OCI-LY7 (cell line): ENCODE measurements around the gene PIP5K1A. TPM values are rescaled to one million over a fixed set of nuclear protein-coding genes. Genes with fewer than 3 reads are reported as not detected.

Source experiments
- BruUV-seq: library from RNA; stranded (reverse); fragments of 400-500 nt; replicated peaks from 2 replicates; lab custom pipeline; 2021; lab: Mats Ljungman, UMichigan
- CTCF ChIA-PET: fragments of 300-600 bp; sonication (Branson Sonifier 250); formaldehyde crosslinking; loops from one replicate; lab custom pipeline; 2022; ENCODE audit warnings: antibody characterized with exemption; ENCODE audit not compliant: unreplicated experiment; lab: Charles Lee
- POLR2A ChIA-PET: fragments of 300-600 bp; sonication (Branson Sonifier 250); formaldehyde crosslinking; loops from one replicate; lab custom pipeline; 2022; ENCODE audit warnings: antibody characterized with exemption; lab: Charles Lee
- DNase-seq: peaks from one replicate; pipeline ENCODE4 v3.0.0-alpha.2; 2015; ENCODE audit warnings: low spot score
- H2AFZ ChIP-seq: fragments of 200-600 bp; sonication (generic), shearing (Covaris generic); 2 replicates; pipeline ENCODE4 v1.6.1; 2014; ENCODE audit warnings: mild to moderate bottlenecking, antibody characterized with exemption, low read length, moderate library complexity
- H3K27ac ChIP-seq: fragments of 200-600 bp; sonication (generic); 2 replicates; pipeline ENCODE4 v1.5.1; 2014; ENCODE audit warnings: mixed run types, low read depth, mild to moderate bottlenecking, moderate library complexity, low read length, inconsistent platforms; ENCODE audit not compliant: poor library complexity, severe bottlenecking
- H3K36me3 ChIP-seq: fragments of 200-600 bp; sonication (generic); 2 replicates; pipeline ENCODE4 v1.6.1; 2014; ENCODE audit warnings: mild to moderate bottlenecking, antibody characterized with exemption, low read length, moderate library complexity, mixed read lengths; ENCODE audit not compliant: insufficient read depth
- H3K4me1 ChIP-seq: fragments of 200-600 bp; sonication (generic); 2 replicates; pipeline ENCODE4 v1.5.1; 2014; ENCODE audit warnings: mild to moderate bottlenecking, low read length; ENCODE audit not compliant: insufficient read depth, poor library complexity, severe bottlenecking
- H3K4me2 ChIP-seq: fragments of 200-600 bp; sonication (generic); 2 replicates; pipeline ENCODE4 v1.6.1; 2014; ENCODE audit warnings: mild to moderate bottlenecking, low read length
- H3K4me3 ChIP-seq: fragments of 200-600 bp; sonication (generic); 2 replicates; pipeline ENCODE4 v1.5.1; 2014; ENCODE audit warnings: mild to moderate bottlenecking, low read depth, low read length; ENCODE audit not compliant: poor library complexity, severe bottlenecking
- H3K79me2 ChIP-seq: fragments of 200-600 bp; sonication (generic); 2 replicates; pipeline ENCODE4 v1.6.1; 2016; ENCODE audit warnings: low read depth, mild to moderate bottlenecking, low read length, moderate library complexity, mixed read lengths; ENCODE audit not compliant: insufficient read depth
- H3K9me2 ChIP-seq: fragments of 200-600 bp; sonication (generic); 2 replicates; pipeline ENCODE4 v1.6.1; 2016; ENCODE audit warnings: mild to moderate bottlenecking, low read length, mixed read lengths; ENCODE audit not compliant: insufficient read depth
- H3K9me3 ChIP-seq: fragments of 200-600 bp; sonication (generic); 2 replicates; pipeline ENCODE4 v1.6.1; 2014; ENCODE audit warnings: mild to moderate bottlenecking, mixed run types, low read length, mixed read lengths
- H4K20me1 ChIP-seq: fragments of 200-600 bp; sonication (generic); 2 replicates; pipeline ENCODE4 v1.6.1; 2014; ENCODE audit warnings: mild to moderate bottlenecking, antibody characterized with exemption, low read length, moderate library complexity, mixed read lengths; ENCODE audit not compliant: insufficient read depth
- EZH2phosphoT487 ChIP-seq: fragments of 200-600 bp; sonication (generic); IDR thresholded peaks from 2 replicates; pipeline ENCODE4 v1.6.1; 2018; ENCODE audit warnings: low read depth, borderline replicate concordance, mild to moderate bottlenecking, mixed run types, antibody characterized with exemption, low read length, moderate library complexity, mixed read lengths
- intact Hi-C: fragments of 100-400 bp; cut with micrococcal nuclease; formaldehyde crosslinking; loops from one replicate; pipeline ENCODE4 v1.10.0; 2022; ENCODE audit not compliant: unreplicated experiment
- total RNA-seq, 2 experiments: library from RNA; depleted of rRNA in 1 of 2; stranded (reverse); fragments of >200 nt in 1 of 2; shearing (Covaris generic) in 1 of 2; gene quantifications; 2 replicates each; pipeline ENCODE4 v1.2.3, GENCODE V29; 2014 to 2022
- TF ChIP-seq, protein P1 (sequence below): fragments of 200-600 bp; sonication (generic); conservative IDR thresholded peaks from 2 replicates; pipeline ENCODE4 v1.5.1; 2014; ENCODE audit warnings: mild to moderate bottlenecking, antibody characterized with exemption, low read length, moderate library complexity, mixed read lengths

The PIP5K1A gene
- total RNA-seq, 2 experiments from 2014 or later: 50.5 to 85.3 TPM

DNA sequence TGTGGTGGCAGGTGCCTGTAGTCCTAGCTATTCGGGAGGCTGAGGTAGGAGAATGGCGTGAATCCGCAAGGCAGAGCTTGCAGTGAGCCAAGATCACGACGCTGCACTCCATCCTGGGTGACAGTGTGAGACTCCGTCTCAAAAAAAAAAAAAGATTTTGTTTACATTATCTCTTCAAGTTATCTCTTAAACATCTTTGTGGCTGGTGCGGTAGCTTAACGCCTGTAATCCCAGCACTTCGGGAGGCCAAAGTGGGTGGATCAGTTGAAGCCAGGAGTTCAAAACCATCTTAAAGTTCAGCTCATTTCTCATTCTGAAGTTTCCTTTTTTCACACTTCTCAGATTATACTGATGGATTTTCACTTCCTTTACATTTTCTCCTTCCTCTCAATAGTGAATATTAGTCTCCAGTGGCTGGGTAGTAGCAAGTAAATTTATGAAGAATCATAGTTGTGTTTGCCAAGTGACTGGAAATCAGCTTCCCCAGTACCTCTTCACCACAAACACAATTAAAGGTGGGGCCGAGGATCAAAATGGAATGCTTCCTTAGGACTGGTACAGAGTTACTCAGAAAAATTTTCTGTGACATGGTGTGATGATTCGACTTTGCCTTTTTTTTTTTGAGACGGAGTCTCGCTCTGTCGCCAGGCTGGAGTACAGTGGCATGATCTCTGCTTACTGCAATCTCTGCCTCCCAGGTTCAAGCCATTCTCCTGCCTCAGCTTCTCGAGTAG lies 13.8 kb downstream of the PIP5K1A start:
- no peak overlapping the region for H2AFZ ChIP-seq
- no peak overlapping the region for H3K4me2 ChIP-seq
- no peak for DNase-seq
- H4K20me1 ChIP-seq: peaks cover 4% of the 10 kb centered on the region; the same call in 1 of the 2 replicates
- peaks cover 68% of the 10 kb centered on the region for H3K36me3 ChIP-seq
- H3K27ac ChIP-seq: no peak overlapping the region
- peaks cover 77% of the 10 kb centered on the region for H3K79me2 ChIP-seq
- intact Hi-C loops: no loop called here
- BruUV-seq: no TSS peak
- H3K9me3 ChIP-seq: no peaks in the 10 kb centered on the region
- H3K4me1 ChIP-seq: no peaks in the 10 kb centered on the region
- H3K9me2 ChIP-seq: no peaks in the 10 kb centered on the region
- ChIA-PET CTCF (no interaction called here), POLR2A (interaction anchor here (0.6 to 1.2 kb wide), 3 partner anchors 10 to 152 kb away, joined by 3 to 8 read pairs (median 3); partner anchors contain the start of gene MLLT11)
- H3K4me3 ChIP-seq: no peak overlapping the region
- TF ChIP-seq, protein P1, sequence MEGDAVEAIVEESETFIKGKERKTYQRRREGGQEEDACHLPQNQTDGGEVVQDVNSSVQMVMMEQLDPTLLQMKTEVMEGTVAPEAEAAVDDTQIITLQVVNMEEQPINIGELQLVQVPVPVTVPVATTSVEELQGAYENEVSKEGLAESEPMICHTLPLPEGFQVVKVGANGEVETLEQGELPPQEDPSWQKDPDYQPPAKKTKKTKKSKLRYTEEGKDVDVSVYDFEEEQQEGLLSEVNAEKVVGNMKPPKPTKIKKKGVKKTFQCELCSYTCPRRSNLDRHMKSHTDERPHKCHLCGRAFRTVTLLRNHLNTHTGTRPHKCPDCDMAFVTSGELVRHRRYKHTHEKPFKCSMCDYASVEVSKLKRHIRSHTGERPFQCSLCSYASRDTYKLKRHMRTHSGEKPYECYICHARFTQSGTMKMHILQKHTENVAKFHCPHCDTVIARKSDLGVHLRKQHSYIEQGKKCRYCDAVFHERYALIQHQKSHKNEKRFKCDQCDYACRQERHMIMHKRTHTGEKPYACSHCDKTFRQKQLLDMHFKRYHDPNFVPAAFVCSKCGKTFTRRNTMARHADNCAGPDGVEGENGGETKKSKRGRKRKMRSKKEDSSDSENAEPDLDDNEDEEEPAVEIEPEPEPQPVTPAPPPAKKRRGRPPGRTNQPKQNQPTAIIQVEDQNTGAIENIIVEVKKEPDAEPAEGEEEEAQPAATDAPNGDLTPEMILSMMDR: no peak
- no peak for TF ChIP-seq EZH2phosphoT487

DNA sequence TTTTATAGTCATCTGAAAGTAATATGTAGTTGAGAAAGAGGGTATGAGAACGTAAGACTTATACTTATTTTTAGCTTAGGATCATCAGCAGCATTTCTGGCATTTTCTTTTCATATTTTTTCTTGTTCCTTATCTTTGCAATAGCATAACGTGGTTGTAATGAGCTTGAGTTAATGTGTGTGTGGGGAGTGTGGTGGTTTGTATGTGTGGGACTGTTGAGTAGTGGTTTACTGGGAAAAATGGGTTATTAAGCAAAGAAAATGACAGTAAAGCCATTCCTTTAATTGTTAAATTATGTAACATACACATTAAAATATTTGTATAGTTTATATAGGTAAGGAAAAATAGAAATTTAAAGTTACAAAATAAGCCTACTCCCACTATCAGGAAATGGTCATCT lies 15.2 kb downstream of the PIP5K1A start:
- CTCF ChIA-PET: no interaction called here
- Histone ChIP-seq H3K27ac (no peak overlapping the region), H3K4me2 (no peak overlapping the region), H3K79me2 (peaks cover 79% of the 10 kb centered on the region), H3K36me3 (peaks cover 66% of the 10 kb centered on the region), H3K9me2 (no peaks in the 10 kb centered on the region), H3K4me3 (no peak overlapping the region), H2AFZ (no peak overlapping the region), H3K4me1 (no peaks in the 10 kb centered on the region), H3K9me3 (no peaks in the 10 kb centered on the region), H4K20me1 (peaks cover 4% of the 10 kb centered on the region; the same call in 1 of the 2 replicates)
- intact Hi-C loops: no loop called here
- TF ChIP-seq EZH2phosphoT487: no peak
- TF ChIP-seq, protein P1: no peak
- DNase-seq: no peak
- POLR2A ChIA-PET: interaction anchor here (0.5 to 1.3 kb wide), 4 partner anchors 13 to 186 kb away, joined by 3 read pairs; partner anchors contain the start of genes PIP5K1A and PSMB4
- TSS peak; percentile 37 for BruUV-seq

DNA sequence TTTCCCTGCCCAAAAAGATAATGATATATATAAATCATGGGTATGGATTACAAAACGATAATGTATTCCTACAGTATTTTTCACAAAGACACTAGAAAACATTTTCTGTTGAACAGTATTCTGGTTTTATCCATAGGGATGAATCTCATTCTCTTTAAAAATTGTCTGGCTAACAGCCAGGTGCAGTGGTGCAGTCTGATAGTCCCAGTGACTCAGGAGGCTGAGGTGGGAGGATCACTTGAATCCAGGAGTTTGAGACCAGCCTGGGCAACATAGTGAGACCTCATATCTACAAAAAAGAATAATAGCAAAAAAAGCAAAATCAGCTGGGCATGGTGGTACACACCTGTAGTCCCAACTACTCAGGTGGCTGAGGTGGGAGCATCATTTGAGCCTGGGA lies 23.3 kb downstream of the PIP5K1A start:
- Histone ChIP-seq H4K20me1 (no peaks in the 10 kb centered on the region), H3K4me2 (no peak overlapping the region), H3K36me3 (peaks cover 77% of the 10 kb centered on the region), H3K27ac (no peak overlapping the region), H3K4me1 (no peaks in the 10 kb centered on the region), H3K4me3 (no peak overlapping the region), H3K9me2 (no peaks in the 10 kb centered on the region), H3K9me3 (no peaks in the 10 kb centered on the region), H2AFZ (no peak overlapping the region), H3K79me2 (peaks cover 69% of the 10 kb centered on the region)
- POLR2A ChIA-PET: interaction anchor here (0.8 kb wide), 1 partner anchor 10 kb away, joined by 3 read pairs; no protein-coding TSS in a partner anchor
- CTCF ChIA-PET: no interaction called here
- BruUV-seq: no TSS peak
- DNase-seq: no peak
- TF ChIP-seq, protein P1: no peak
- TF ChIP-seq EZH2phosphoT487: no peak
- intact Hi-C loops: no loop called here
